GM18909 (cell line): ENCODE measurements around the gene MEAF6.

ENCODE experiments used
- ATAC-seq: cut with Tn5 transposase; IDR thresholded peaks from one replicate; pipeline ENCODE4 v1.9.1; 2021; ENCODE audit warnings: mild to moderate bottlenecking; ENCODE audit not compliant: unreplicated experiment, poor library complexity

The MEAF6 gene

GRCh38 chr1:37474697-37475379 lies 39.7 kb downstream of the MEAF6 start:
- ATAC-seq = no peak

GRCh38 chr1:37474046-37474696 lies 40.4 kb downstream of the MEAF6 start, which contains the start of gene ZC3H12A:
Gene ZC3H12A (plus strand): TSS chr1:37474580. CDS start chr1:37475497, 917 bp downstream.
- ATAC-seq = peak; percentile 59

- no peak for ATAC-seq
Measured at GRCh38 chr1:37473431-37474045, 41.0 kb downstream of the MEAF6 start.

- no peak for ATAC-seq
Measured at GRCh38 chr1:37472994-37473393, 41.6 kb downstream of the MEAF6 start.

- ATAC-seq = no peak
Measured at GRCh38 chr1:37472281-37472680, 42.3 kb downstream of the MEAF6 start.

- ATAC-seq = no peak
Measured at GRCh38 chr1:37471345-37472231, 43.0 kb downstream of the MEAF6 start.

- ATAC-seq = no peak
Measured at GRCh38 chr1:37469386-37469785, 45.2 kb downstream of the MEAF6 start.

- no peak for ATAC-seq
Measured at GRCh38 chr1:37468037-37468436, 46.5 kb downstream of the MEAF6 start.

- no peak for ATAC-seq
Measured at GRCh38 chr1:37465593-37466517, 48.7 kb downstream of the MEAF6 start.

GRCh38 chr1:37464443-37464842 lies 50.1 kb downstream of the MEAF6 start:
- no peak for ATAC-seq

GRCh38 chr1:37461698-37462436 lies 52.7 kb downstream of the MEAF6 start:
- no peak for ATAC-seq

GRCh38 chr1:37458551-37458950 lies 56.0 kb downstream of the MEAF6 start:
- ATAC-seq = no peak

GRCh38 chr1:37456614-37457013 lies 58.0 kb downstream of the MEAF6 start:
- no peak for ATAC-seq

- ATAC-seq = no peak
Measured at GRCh38 chr1:37455516-37455915, 59.0 kb downstream of the MEAF6 start.

- no peak for ATAC-seq
Measured at GRCh38 chr1:37453647-37454046, 60.9 kb downstream of the MEAF6 start.

GRCh38 chr1:37452416-37452815 lies 62.1 kb downstream of the MEAF6 start:
- no peak for ATAC-seq

GRCh38 chr1:37449936-37450335 lies 64.6 kb downstream of the MEAF6 start:
- no peak for ATAC-seq

- no peak for ATAC-seq
Measured at GRCh38 chr1:37448691-37449417, 65.7 kb downstream of the MEAF6 start.
